Activated CD4-positive, alpha-beta T cell treated with anti-CD3 and anti-CD28 coated beads, Interleukin-2, amount 10 ng/mL, durations not matched to agents 7 days and 5 days (primary cell): ENCODE measurements around the gene TMEM245. TPM values are rescaled to one million over a fixed set of nuclear protein-coding genes. Genes with fewer than 3 reads are reported as not detected.
"Not testable (repeated sequence)": the region's sequence is repeated elsewhere in the genome, so short reads cannot be mapped to it uniquely, and the experiment has no call there.

ENCODE experiments used
- CTCF ChIA-PET: fragments of 350-600 bp; sonication (Branson Sonifier 250); formaldehyde crosslinking; loops from one replicate; lab custom pipeline; 2021; ENCODE audit warnings: antibody characterized with exemption; lab: Charles Lee
- POLR2A ChIA-PET: fragments of 350-600 bp; sonication (Branson Sonifier 250); formaldehyde crosslinking; loops from one replicate; lab custom pipeline; 2021; ENCODE audit warnings: antibody characterized with exemption; lab: Charles Lee
- DNase-seq: peaks from one replicate; pipeline ENCODE4 v3.0.0-alpha.2; 2020
- H3K27ac Mint-ChIP-seq: one replicate; pipeline ENCODE4 v1.8.0; 2021; ENCODE audit warnings: mild to moderate bottlenecking, moderate library complexity, mixed read lengths
- H3K27me3 Mint-ChIP-seq: one replicate; pipeline ENCODE4 v1.8.0; 2021; ENCODE audit warnings: mixed read lengths
- H3K36me3 Mint-ChIP-seq: one replicate; pipeline ENCODE4 v1.8.0; 2021; ENCODE audit warnings: low read depth, mixed read lengths
- H3K4me1 Mint-ChIP-seq: one replicate; pipeline ENCODE4 v1.8.0; 2021; ENCODE audit warnings: mixed read lengths
- H3K4me3 Mint-ChIP-seq: one replicate; pipeline ENCODE4 v1.8.0; 2021; ENCODE audit warnings: mild to moderate bottlenecking, moderate library complexity, mixed read lengths
- H3K9me3 Mint-ChIP-seq: one replicate; pipeline ENCODE4 v1.8.0; 2021; ENCODE audit warnings: mixed read lengths
- total RNA-seq, 2 experiments: library from RNA; stranded (reverse); gene quantifications; one replicate each; pipeline ENCODE4 v1.2.3, GENCODE V29; 2021

TMEM245 gene
- total RNA-seq, 2 experiments from 2014 or later = 30.6 to 34.7 TPM

DNA sequence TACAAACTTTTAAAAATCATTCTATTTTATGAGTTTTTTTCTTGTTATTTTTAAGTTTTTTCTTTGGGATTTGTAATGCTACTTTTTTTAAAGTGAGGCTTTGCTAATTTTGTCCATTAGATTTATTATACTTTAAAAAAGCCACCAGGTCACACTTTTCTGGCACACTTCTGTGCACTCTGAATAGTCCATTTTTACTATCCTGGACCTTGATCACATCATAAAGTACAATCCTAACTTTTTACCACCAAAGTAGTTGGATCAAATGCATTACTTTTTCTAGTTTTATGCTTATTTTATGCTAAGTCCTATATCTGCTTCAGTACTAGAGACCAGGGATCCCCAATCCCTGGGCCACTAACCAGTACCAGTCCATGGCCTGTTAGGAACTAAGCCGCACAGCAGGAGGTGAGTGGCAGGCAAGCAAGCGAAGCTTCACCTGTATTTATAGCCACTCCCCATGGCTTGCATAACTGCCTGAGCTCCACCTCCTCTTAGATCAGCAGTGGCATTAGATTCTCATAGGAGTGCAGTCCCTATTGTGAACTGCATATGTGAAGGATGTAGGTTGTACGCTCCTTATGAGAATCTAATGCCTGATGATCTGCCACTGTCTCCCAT, 31.3 kb upstream of the TMEM245 start:
- no peaks in the 10 kb centered on the region for H3K36me3 Mint-ChIP-seq
- ChIA-PET POLR2A (no interaction called here), CTCF (no interaction called here)
- H3K27ac Mint-ChIP-seq = no peak overlapping the region
- H3K27me3 Mint-ChIP-seq = peaks cover 19% of the 10 kb centered on the region
- no peaks in the 10 kb centered on the region for H3K4me1 Mint-ChIP-seq
- no peak overlapping the region for H3K4me3 Mint-ChIP-seq
- no peak for DNase-seq
- H3K9me3 Mint-ChIP-seq = peaks cover 13% of the 10 kb centered on the region

DNA sequence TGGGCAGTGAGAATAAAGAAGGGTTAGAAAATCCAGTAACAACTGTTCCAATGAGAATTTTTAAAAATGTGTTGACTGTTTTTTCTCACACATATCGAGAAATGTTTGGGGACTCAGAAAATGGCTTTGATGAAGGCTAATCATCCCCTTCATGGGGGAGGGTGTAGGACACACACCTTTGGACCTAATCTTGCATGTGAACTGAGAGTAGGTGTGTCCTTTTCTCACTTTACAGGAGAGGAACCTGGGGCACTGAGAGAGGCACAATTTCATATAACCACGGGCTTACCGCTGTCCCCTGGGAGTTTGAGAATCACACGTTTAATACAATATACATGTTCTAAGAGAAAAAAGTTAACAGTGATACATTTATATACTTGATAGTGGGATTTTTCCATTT, 30.0 kb upstream of the TMEM245 start:
- H3K9me3 Mint-ChIP-seq = peaks cover 13% of the 10 kb centered on the region

DNA sequence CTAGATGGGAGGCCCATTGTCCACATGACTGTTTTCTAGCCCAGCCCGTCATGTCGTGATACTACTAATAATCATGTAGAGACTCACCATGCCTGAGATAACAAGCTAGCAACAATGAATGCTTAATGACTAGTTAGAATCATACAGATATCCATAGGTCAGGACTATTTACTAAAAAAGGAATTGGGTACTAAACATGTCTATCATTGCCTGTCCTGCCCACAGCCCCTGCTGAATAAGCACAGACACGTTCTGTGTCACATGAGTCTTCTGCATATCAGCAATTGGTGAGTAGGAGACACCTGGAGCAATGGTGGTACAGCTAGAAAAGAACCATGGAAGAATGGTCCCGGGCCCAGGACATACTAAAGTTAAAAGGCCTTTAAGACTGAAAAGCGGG, 29.3 kb upstream of the TMEM245 start:
- ChIA-PET POLR2A (no interaction called here), CTCF (no interaction called here)
- Mint-ChIP-seq H3K9me3 (peaks cover 10% of the 10 kb centered on the region), H3K4me3 (no peak overlapping the region), H3K36me3 (no peaks in the 10 kb centered on the region), H3K27ac (no peak overlapping the region), H3K4me1 (peaks cover 4% of the 10 kb centered on the region), H3K27me3 (peaks cover 15% of the 10 kb centered on the region)
- DNase-seq = no peak

More for the DNA sequence above, 30.0 kb upstream of the TMEM245 start:
- Mint-ChIP-seq H3K4me3 (no peak overlapping the region), H3K27me3 (peaks cover 17% of the 10 kb centered on the region), H3K36me3 (no peaks in the 10 kb centered on the region), H3K27ac (no peak overlapping the region), H3K4me1 (peaks cover 2% of the 10 kb centered on the region)
- no peak for DNase-seq
- ChIA-PET POLR2A (no interaction called here), CTCF (no interaction called here)

DNA sequence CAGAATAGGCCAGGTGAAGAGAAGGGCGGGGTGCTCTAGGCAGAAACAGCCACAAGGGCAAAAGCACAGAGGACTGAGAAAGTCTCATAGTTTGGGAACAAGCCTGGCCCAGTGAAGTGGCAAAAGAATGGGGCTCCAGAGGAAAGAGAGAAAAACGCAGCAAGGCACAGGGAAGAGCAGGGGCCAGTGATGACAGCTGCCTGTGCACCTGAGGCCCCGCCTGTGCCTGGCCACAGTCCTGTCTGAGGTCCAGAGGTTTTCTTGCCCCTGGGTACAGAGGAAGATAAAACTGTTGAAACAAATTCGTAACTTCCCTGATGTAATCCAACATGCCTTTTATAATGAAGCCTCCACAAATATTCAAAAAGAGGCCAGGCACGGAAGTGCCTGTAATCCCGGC, 25.3 kb upstream of the TMEM245 start:
- ChIA-PET CTCF (no interaction called here), POLR2A (no interaction called here)
- no peak overlapping the region for H3K4me3 Mint-ChIP-seq
- H3K27me3 Mint-ChIP-seq = peaks cover 11% of the 10 kb centered on the region
- H3K36me3 Mint-ChIP-seq = no peaks in the 10 kb centered on the region
- H3K4me1 Mint-ChIP-seq = peaks cover 11% of the 10 kb centered on the region
- H3K27ac Mint-ChIP-seq = no peak overlapping the region
- DNase-seq = no peak
- H3K9me3 Mint-ChIP-seq = no peaks in the 10 kb centered on the region

DNA sequence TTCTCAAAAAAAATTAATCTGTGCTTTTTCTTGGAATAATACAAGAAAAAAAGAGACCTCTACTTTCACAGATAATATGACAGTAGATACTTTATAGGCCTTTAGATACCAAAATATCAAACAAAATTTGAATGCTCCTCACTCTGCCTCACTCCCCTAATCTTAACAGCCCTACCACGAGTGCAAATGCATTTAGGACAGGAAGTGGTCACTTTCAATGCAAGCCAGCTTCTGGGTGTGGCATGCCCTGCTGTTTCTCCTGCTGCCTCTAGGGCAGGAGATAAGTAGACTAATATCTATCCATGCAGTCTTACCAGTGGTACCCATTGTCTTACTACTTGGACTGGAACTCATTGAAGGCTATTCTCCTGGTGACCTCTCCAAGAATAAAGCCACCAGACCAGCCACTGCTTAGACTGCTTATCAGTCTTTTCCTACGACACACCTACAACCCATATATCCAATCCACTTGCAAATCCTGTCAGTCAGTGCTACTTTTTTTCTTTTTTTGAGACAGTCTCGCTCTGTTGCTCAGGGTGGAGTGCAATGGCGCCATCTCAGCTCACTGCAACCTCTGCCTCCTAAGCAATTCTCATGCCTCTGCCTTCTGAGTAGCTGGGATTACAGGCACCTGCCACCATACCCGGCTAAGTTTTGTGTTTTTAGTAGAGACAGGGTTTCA, 24.3 kb upstream of the TMEM245 start:
- ChIA-PET CTCF (interaction anchor here (0.9 kb wide), 1 partner anchor 24 kb away, joined by 3 read pairs; the partner anchor contains the start of gene TMEM245), POLR2A (no interaction called here)
- H3K4me1 Mint-ChIP-seq = peaks cover 11% of the 10 kb centered on the region
- peak overlapping the region; percentile 47 for H3K27ac Mint-ChIP-seq
- no peak overlapping the region for H3K4me3 Mint-ChIP-seq
- peak; percentile 36 for DNase-seq
- no peaks in the 10 kb centered on the region for H3K9me3 Mint-ChIP-seq
- no peaks in the 10 kb centered on the region for H3K36me3 Mint-ChIP-seq
- H3K27me3 Mint-ChIP-seq = peaks cover 11% of the 10 kb centered on the region

DNA sequence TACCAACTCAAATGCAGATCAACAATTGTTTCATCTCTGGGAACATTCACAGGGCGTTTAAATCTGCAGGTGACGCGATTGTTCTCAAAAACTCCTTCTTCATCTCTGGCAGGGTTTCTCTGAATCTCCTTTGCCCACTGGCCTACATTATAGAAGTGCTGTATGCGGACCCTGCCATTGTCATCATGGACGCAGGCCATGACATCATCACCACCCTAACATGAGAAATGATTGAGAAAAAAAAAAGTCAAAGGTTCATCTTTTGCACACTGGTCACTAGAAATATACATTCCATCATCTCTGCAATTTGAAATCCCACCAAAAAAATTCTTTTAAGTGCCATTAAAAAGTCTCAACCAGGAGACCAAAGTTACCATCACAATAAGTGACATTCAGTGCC, 21.6 kb upstream of the TMEM245 start:
- ChIA-PET CTCF (no interaction called here), POLR2A (no interaction called here)
- Mint-ChIP-seq H3K27me3 (peaks cover 7% of the 10 kb centered on the region), H3K9me3 (no peaks in the 10 kb centered on the region), H3K27ac (no peak overlapping the region), H3K4me1 (peaks cover 11% of the 10 kb centered on the region), H3K36me3 (no peaks in the 10 kb centered on the region), H3K4me3 (no peak overlapping the region)
- DNase-seq = no peak

DNA sequence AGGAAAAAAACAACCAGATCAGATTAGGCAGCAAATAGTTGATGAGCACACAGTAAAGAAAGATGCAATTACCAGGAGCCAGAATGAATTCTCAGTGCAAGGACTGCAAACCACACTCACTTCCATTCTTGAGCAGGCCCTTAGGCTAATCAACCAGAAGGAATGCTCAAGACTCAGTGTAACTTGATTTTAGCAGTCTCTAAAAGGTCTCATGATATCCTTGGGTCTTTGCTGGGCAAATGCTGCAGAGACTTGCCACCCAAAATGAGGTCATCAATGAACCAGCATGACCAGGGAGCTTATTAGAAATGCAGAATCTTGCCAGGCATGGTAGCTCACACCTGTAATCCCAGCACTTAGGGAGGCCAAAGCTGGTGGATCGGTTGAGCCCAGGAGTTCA, 20.1 kb upstream of the TMEM245 start:
- Mint-ChIP-seq H3K4me1 (peaks cover 10% of the 10 kb centered on the region), H3K4me3 (no peak overlapping the region), H3K9me3 (no peaks in the 10 kb centered on the region), H3K36me3 (no peaks in the 10 kb centered on the region), H3K27me3 (peaks cover 5% of the 10 kb centered on the region), H3K27ac (no peak overlapping the region)
- POLR2A ChIA-PET = no interaction called here
- CTCF ChIA-PET = no interaction called here
- no peak for DNase-seq

DNA sequence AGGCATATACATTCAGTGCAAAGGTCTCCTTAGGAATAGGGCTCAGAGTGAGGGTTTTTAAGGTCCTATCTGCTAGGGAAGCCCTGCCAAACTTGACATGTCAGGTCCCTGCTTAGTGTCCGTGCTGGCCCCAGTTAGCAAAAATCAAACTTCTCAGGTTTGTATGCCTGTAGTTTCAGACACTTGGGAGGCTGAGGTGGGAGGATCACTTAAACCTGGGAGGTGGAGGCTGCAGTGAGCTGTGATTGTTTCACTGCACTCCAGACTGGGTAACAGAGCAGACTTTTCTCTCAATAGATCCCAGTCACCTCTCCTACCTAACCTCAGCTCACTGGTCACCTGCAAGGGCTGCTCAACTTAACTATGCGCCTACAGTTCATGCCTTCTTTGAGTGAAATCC, 18.7 kb upstream of the TMEM245 start:
- Mint-ChIP-seq H3K27me3 (peaks cover 7% of the 10 kb centered on the region), H3K27ac (no peak overlapping the region), H3K9me3 (no peaks in the 10 kb centered on the region), H3K4me3 (no peak overlapping the region), H3K36me3 (no peaks in the 10 kb centered on the region), H3K4me1 (peaks cover 2% of the 10 kb centered on the region)
- DNase-seq = no peak
- ChIA-PET CTCF (no interaction called here), POLR2A (interaction anchor here (0.6 kb wide), 1 partner anchor 21 kb away, joined by 3 read pairs; no protein-coding TSS in a partner anchor)

DNA sequence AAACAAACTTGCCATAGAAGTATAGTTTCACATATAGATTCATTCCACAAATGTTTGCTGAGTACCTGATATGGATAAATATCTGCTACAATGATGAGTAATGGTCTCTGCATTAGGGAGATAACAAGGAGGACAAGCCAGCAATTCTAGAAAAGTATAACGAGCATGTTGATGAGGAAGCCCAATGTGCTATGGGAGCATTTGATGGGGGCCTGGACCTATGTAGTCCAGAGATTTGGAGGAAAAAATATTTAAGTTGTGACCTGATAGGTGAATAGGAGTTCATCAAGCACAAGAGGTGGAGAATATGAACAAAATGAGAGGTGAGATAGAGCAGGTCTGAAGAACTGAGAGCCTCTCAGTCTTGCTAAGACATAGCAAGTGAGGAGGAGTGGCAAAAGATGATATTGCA, 14.4 kb upstream of the TMEM245 start:
- Mint-ChIP-seq H3K36me3 (no peaks in the 10 kb centered on the region), H3K4me3 (no peak overlapping the region), H3K9me3 (no peaks in the 10 kb centered on the region), H3K27ac (no peak overlapping the region), H3K27me3 (peaks cover 7% of the 10 kb centered on the region), H3K4me1 (peaks cover 10% of the 10 kb centered on the region)
- CTCF ChIA-PET = no interaction called here
- DNase-seq = no peak
- POLR2A ChIA-PET = no interaction called here

DNA sequence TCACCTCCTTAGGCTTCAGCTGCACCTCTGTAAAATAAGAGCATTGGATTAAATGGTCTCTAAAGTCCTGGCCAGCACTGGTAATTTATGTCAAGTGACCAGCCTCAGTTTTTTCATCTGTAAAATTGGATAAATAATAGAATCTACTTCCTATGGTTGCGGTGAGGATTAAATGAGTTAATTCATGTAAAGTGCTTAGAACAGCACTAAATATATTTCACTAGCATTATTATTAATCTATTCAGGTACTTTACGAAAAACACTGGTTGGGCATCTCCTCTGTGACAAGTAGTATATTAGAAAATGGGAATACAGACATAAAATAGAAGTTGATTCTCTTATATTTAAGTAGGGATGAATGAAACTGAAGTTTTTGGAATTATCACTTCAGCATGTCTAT, 13.8 kb upstream of the TMEM245 start:
- Mint-ChIP-seq H3K9me3 (no peaks in the 10 kb centered on the region), H3K4me1 (peaks cover 10% of the 10 kb centered on the region), H3K36me3 (no peaks in the 10 kb centered on the region), H3K4me3 (no peak overlapping the region), H3K27me3 (peaks cover 7% of the 10 kb centered on the region), H3K27ac (no peak overlapping the region)
- DNase-seq = no peak
- CTCF ChIA-PET = no interaction called here
- POLR2A ChIA-PET = no interaction called here

DNA sequence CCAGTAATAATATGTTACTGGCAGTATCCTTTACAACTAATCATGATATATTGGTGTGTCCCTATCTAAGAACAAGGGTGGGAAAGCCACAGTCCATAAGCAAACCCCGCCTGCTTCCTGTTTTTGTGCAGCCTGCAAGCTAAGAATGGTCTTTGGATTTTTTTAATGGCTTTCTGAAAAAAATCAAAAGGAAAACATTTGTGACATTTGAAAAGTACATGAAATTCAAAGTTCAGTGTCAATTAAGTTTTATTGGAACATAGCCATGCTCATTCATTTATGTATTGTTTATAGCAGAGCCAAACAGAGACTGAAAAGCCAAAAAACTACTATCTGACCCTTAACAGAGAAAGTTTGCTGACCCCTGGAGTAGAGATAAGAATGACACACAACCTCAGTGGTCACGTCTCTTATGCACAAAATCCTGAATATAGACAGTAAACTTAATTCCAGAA, 12.8 kb upstream of the TMEM245 start:
- Mint-ChIP-seq H3K9me3 (no peaks in the 10 kb centered on the region), H3K4me3 (no peak overlapping the region), H3K27ac (no peak overlapping the region), H3K36me3 (no peaks in the 10 kb centered on the region), H3K27me3 (peaks cover 3% of the 10 kb centered on the region), H3K4me1 (peaks cover 10% of the 10 kb centered on the region)
- ChIA-PET POLR2A (no interaction called here), CTCF (no interaction called here)
- no peak for DNase-seq

DNA sequence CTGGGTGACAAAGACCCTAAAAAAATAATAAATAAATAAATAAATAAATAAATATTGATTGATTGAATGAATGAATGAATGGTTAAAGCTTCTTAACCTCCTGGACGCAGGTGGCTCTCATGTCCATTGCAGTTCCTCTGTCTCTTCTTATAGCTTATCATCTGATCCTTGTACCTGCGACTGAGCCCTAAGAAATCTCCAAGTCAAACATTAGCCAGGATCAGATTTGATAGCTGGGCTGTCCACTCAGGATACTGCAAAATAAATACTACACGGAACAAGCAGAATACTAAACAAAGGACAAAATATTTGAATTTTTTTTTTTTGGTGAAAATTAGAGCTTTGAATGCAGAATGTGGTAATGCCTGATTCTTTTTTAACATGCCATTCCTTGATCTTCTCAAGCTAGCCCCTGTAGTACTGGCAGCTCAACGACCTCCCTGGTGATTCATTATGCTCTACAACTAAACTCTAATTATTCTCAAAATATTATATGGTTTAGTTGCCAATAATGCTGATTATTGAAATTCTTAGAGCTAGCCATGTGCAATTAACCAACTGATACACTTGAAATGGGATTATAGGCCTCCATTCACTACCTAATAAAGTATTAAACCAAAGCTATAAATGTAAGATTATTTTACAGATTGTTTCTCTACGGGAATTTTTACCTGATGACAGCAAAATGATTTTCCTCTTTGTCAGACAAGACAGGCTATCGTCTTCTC, 9.9 kb upstream of the TMEM245 start:
- no peak for DNase-seq
- Mint-ChIP-seq H3K36me3 (no peaks in the 10 kb centered on the region), H3K4me3 (no peak overlapping the region), H3K4me1 (peaks cover 10% of the 10 kb centered on the region), H3K27ac (no peak overlapping the region), H3K9me3 (no peaks in the 10 kb centered on the region), H3K27me3 (peaks cover 3% of the 10 kb centered on the region)
- ChIA-PET POLR2A (no interaction called here), CTCF (interaction anchor here (0.8 kb wide), 1 partner anchor 55 kb away, joined by 3 read pairs; no protein-coding TSS in a partner anchor)

DNA sequence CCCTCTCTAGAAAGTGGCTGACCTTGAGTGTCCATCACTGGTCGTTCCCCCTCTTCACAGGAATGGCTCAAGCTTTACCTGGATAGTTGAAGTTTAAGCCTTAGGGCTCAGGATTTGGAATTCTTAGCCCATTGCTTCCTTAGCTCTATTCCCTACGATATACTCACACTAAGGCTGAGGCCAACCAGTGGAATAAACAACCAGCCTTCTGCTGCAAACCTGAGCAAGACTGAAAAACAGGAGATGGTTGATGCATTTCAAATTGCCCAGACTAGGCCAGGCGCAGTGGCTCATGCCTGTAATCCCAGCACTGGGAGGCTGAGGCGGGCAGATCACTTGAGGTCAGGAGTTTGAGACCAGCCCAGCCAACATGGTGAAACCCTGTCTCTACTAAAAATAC, 6.9 kb upstream of the TMEM245 start:
- H3K4me3 Mint-ChIP-seq, H3K27ac Mint-ChIP-seq, CTCF ChIA-PET: not testable (repeated sequence)

More for the DNA sequence above, 6.9 kb upstream of the TMEM245 start:
- POLR2A ChIA-PET, DNase-seq, H3K27me3 Mint-ChIP-seq, H3K9me3 Mint-ChIP-seq, H3K36me3 Mint-ChIP-seq: not testable (repeated sequence)
- peaks cover 11% of the 10 kb centered on the region for H3K4me1 Mint-ChIP-seq
